Measurements from ENCODE around the gene AHCYL1. TPM values are rescaled to one million over a fixed set of nuclear protein-coding genes. Genes with fewer than 3 reads are reported as not detected.

Gene AHCYL1
- total RNA-seq, 2 experiments from 2014 or later, result 89.6 to 92.3 TPM

GRCh38 chr1:110067893-110068645, 83.5 kb downstream of the AHCYL1 start:
- Mint-ChIP-seq H3K36me3 (no peaks in the 10 kb centered on the region), H3K9me3 (no peaks in the 10 kb centered on the region), H3K4me1 (ENCODE audit: low read depth) (peaks cover 18% of the 10 kb centered on the region), H3K27me3 (peaks cover 60% of the 10 kb centered on the region), H3K4me3 (peak overlapping the region; percentile 13), H3K27ac (no peak overlapping the region)
- intact Hi-C loops (cut with micrococcal nuclease), result loop anchor here (2.0 kb wide), 1 partner anchor 15 kb away; no protein-coding TSS in a partner anchor
- no peak for DNase-seq
- ChIA-PET POLR2A (interaction anchor here (0.5 kb wide), 1 partner anchor 284 kb away, joined by 5 read pairs; no protein-coding TSS in a partner anchor), CTCF (interaction anchor here (1.3 to 1.8 kb wide), 2 partner anchors 8 to 20 kb away, joined by 3 to 6 read pairs; no protein-coding TSS in a partner anchor)

GRCh38 chr1:110068646-110069403, 84.3 kb downstream of the AHCYL1 start:
- intact Hi-C loops (cut with micrococcal nuclease), result loop anchor here (2.0 kb wide), 1 partner anchor 14 kb away; no protein-coding TSS in a partner anchor
- H3K27ac Mint-ChIP-seq, result no peak overlapping the region
- ChIA-PET POLR2A (interaction anchor here (0.5 kb wide), 1 partner anchor 283 kb away, joined by 5 read pairs; no protein-coding TSS in a partner anchor), CTCF (interaction anchor here (1.1 to 1.8 kb wide), 3 partner anchors 9 to 37 kb away, joined by 3 to 6 read pairs (median 5); no protein-coding TSS in a partner anchor)
- no peaks in the 10 kb centered on the region for H3K9me3 Mint-ChIP-seq
- peak; percentile 32 for DNase-seq
- H3K4me1 Mint-ChIP-seq (ENCODE audit: low read depth), result peaks cover 18% of the 10 kb centered on the region
- peaks cover 62% of the 10 kb centered on the region for H3K27me3 Mint-ChIP-seq
- peak overlapping the region; percentile 13 for H3K4me3 Mint-ChIP-seq
- no peaks in the 10 kb centered on the region for H3K36me3 Mint-ChIP-seq

DNA sequence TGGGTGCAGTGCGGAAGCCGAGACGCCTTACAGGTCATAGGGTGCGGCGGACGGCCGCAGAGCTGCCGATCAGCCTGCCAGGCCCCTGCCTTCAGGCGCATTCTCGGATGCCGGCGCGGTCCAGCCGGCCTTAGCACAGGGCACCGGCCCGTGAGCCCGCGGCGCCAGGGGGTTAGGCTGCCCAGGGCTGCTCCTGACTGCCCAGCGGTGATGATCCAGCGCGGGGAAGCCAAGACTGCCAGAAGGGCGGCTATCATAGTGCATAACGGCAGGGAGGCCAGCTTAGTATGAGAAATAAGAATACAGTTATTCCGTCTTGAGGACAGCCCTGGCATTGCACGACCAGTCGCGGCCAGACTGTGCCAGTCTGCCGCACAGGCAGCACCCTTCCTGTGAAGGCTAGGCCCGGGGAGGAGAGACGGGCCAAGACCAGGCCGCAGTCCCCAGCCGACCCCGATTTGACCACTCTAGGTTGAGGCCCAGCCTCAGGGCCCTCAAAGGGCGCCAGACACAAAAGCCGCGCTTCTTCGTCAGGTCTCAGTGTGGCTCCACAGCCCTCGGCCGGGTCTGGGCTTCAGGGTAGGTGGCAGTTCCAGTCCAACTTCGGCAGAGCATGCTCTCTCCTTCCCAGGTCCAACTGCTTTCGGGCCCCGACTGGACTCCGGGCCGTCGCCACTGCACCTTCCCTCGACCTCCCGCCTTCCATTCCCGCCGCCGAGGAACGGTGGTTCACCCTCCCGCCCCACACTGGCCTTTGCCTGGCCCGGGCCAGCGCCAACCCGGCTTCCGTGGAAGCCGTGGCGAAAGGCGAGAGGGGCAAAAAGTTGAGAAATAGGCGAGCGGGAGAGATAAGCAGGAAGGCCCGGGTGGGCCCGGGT, 85.1 kb downstream of the AHCYL1 start:
- ChIA-PET CTCF (interaction anchor here (1.1 to 1.8 kb wide), 3 partner anchors 10 to 36 kb away, joined by 3 to 6 read pairs (median 5); no protein-coding TSS in a partner anchor), POLR2A (no interaction called here)
- Mint-ChIP-seq H3K27ac (no peak overlapping the region), H3K36me3 (no peaks in the 10 kb centered on the region), H3K4me1 (ENCODE audit: low read depth) (peaks cover 18% of the 10 kb centered on the region), H3K4me3 (no peak overlapping the region), H3K9me3 (no peaks in the 10 kb centered on the region), H3K27me3 (peaks cover 67% of the 10 kb centered on the region)
- no peak for DNase-seq
- intact Hi-C loops (cut with micrococcal nuclease), result loop anchor here (2.0 kb wide), 1 partner anchor 13 kb away; no protein-coding TSS in a partner anchor

DNA sequence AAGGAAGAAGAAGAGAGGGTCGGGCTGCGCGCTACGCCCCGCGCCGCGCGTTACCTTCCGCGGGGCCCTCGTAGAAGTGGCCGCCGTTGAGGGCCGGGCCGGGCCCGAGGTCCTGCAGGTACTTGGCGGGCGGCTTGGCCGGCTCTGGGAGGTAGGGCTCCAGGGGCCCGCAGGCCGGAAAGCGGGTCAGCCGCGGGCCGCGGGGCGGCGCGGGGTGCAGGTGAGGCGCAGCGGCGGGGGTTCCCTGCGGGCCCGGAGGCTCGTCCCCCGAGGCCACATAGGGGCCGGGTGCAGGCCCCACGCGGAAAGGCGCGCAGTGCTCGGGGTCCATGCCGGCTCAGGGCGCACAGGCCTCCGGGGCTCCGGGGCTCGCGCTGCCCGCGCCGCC, 85.7 kb downstream of the AHCYL1 start:
- CTCF ChIA-PET, result interaction anchor here (4.1 kb wide), 1 partner anchor 10 kb away, joined by 24 read pairs; no protein-coding TSS in a partner anchor

DNA sequence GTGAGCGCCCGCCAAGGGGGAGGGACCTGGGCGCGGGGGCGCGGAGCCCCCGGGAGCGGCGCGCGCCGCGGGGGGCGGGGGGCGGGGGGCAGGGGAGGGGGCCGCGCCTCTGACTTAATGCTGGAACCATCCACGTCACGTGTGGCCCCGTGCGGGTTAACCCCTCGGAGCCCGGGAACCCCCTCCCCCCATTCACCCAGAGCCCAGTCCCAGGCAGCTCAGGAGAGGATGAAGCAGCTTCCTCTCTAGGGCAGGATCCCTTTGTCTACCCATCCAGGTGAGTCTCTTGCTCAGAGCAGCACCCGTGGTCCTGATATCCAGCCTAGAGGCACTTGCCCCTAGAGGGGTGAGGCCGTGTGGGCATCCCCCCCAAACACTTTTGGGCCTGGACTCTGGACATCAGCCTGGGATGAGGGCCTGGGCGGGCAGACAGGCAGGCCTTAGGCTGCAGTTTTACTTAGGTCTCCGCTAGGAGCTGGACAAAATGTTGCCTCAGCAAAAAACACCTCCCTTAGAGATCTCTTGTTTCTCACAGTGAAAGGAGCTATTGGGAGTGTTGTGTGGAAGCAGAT, 86.2 kb downstream of the AHCYL1 start, which contains the start of gene ALX3:
Gene ALX3 (minus strand): TSS at position 2 of the 572 bp plus-strand sequence. CDS start 60 bp downstream, outside the sequence.
- H3K27ac Mint-ChIP-seq, result no peak within 1 kb of the TSS
- POLR2A ChIA-PET, result no interaction called here

More for the DNA sequence above, 85.7 kb downstream of the AHCYL1 start:
- DNase-seq, result no peak
- Mint-ChIP-seq H3K36me3 (no peaks in the 10 kb centered on the region), H3K27ac (no peak overlapping the region), H3K4me1 (ENCODE audit: low read depth) (peaks cover 18% of the 10 kb centered on the region), H3K9me3 (no peaks in the 10 kb centered on the region), H3K4me3 (no peak overlapping the region), H3K27me3 (peaks cover 70% of the 10 kb centered on the region)
- POLR2A ChIA-PET, result no interaction called here
- intact Hi-C loops (cut with micrococcal nuclease), result no loop called here

More for the DNA sequence above, 86.2 kb downstream of the AHCYL1 start, which contains the start of gene ALX3:
- H3K9me3 Mint-ChIP-seq, result no peaks in the 10 kb centered on the region
- CTCF ChIA-PET, result interaction anchor here (0.9 to 4.1 kb wide), 5 partner anchors 11 to 431 kb away, joined by 3 to 24 read pairs (median 4); no protein-coding TSS in a partner anchor
- no peak within 1 kb of the TSS for H3K4me3 Mint-ChIP-seq
- intact Hi-C loops (cut with micrococcal nuclease), result no loop called here
- peaks cover 70% of the 10 kb centered on the region for H3K27me3 Mint-ChIP-seq
- DNase-seq, result no peak
- no peaks in the 10 kb centered on the region for H3K36me3 Mint-ChIP-seq
- H3K4me1 Mint-ChIP-seq (ENCODE audit: low read depth), result peaks cover 18% of the 10 kb centered on the region

Other genes with a start within 250 kb of the AHCYL1 start
- 1 to 10 TPM; 1.6 to 2.1 TPM for gene GSTM3, start 243.7 kb upstream of the AHCYL1 start, total RNA-seq
- gene EPS8L3, start 220.8 kb upstream of the AHCYL1 start, total RNA-seq, result not detected
- gene CSF1, start 73.9 kb upstream of the AHCYL1 start, total RNA-seq, result 100 to 1,000 TPM; 135 to 140 TPM
- 10 to 100 TPM; 22.7 to 25.7 TPM for gene STRIP1, start 49.9 kb downstream of the AHCYL1 start, total RNA-seq
- not detected for gene ALX3, start 85.9 kb downstream of the AHCYL1 start, total RNA-seq
- gene UBL4B, start 127.7 kb downstream of the AHCYL1 start, total RNA-seq, result not detected
- under 1 TPM; 0.02 to 0.07 TPM for gene SLC6A17, start 165.7 kb downstream of the AHCYL1 start, total RNA-seq
- 10 to 100 TPM; 15.0 to 15.1 TPM for gene KCNC4, start 225.5 kb downstream of the AHCYL1 start, total RNA-seq